ENCODE results near the gene STARD9. TPM values are rescaled to one million over a fixed set of nuclear protein-coding genes. Genes with fewer than 3 reads are reported as not detected.

Gene STARD9
- total RNA-seq, 1 donor from 2014 or later: 1.2 TPM

GRCh38 chr15:42696626-42697025, 121.2 kb downstream of the STARD9 start:
- ATAC-seq: no peak

DNA sequence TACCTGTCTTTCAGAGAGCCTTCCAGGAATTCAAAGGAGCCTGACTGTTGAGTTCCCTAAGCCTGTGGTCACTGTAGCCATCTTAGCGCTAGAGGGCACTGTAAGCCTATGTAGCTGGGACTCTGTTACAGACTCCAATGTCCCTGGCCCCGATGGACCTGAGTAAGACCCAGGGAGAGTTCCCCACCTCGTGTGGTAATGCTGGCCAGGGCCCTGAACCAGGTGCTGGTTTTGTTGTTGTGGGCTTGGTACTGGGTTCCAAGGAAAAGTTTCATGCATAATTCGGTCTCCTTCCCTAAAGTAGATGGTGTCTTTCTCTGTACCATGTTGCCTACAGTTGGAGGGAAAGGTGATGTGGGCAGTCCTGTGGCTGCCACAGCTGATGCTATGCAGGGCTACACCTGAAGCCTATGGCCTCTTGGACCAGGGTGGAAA, 129.1 kb downstream of the STARD9 start:
- ATAC-seq: peak; percentile 92

DNA sequence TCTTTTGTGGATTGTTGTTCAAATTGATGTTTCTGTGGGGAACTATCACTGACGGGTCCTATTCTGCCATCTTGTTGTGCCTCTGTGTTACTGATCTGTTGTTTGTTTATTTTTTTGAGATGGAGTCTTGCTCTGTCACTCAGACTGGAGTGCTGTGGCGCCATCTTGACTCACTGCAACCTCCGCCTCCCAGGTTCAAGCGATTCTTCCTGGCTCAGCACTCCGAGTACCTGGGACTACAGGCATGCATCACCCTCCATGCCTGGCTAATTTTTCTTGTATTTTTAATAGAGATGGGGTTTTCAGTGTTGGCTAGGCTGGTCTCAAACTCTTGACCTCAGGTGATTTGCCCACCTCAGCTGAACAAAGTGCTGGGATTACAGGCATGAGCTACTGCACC, 129.9 kb downstream of the STARD9 start:
- ATAC-seq: no peak

DNA sequence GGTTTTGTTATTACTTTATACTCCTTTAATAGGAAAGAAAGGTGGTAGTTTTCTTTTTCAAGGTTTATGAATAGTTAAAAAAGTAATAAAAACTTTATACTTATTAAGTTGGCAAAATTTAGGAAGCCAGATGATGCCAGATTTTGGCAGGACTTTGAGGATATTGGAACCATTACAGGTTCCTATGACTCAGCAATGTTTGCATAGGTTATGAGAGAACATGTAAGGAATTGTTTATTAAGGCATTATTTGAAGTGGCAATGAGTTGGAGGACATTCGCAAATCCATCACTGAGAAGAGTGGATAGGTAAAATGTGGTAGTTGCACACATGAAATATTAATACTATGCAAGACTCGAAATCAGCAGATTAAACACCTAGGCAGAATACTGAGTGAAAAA, 131.7 kb downstream of the STARD9 start:
- peak; percentile 77 for ATAC-seq

GRCh38 chr15:42707873-42708544, 132.6 kb downstream of the STARD9 start:
- no peak for ATAC-seq

- no peak for ATAC-seq
These were observed 135.3 kb downstream of the STARD9 start for GRCh38 chr15:42710662-42711061.

DNA sequence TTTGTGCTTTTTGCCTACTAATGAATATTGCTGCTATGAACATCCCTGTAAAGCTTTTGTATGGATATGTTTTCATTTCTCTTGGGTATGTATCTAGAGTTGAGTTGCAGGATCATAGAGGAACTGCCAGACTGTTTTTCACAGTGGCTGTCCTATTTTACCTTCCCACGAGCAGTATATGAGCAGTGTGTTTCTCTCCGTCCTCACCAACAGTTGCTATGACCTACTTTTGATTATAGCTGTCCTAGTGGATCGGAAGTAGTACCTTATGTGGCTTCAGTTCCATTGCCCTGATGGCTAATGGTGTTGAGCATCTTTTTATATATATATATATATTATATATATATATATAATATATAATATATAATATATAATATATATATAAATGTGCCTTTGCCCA, 136.3 kb downstream of the STARD9 start:
- no peak for ATAC-seq

DNA sequence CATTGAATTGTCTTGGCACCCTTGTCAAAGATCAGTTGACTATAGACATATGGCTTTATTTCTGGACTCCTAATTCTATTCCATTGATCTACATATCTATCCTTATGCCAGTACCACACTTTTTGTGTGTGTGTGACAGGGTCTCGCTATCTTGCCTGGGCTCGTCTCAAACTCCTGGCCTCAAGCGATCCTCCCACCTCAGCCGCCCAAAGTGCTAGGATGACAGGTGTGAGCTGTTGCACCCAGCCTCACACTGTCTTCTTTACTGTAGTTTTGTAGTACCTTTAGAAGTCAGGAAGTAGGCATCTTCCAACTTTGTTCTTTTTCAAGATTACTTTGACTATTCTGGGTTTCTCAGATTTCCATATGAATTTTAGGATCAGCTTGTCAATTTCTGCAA, 137.2 kb downstream of the STARD9 start:
- no peak for ATAC-seq

DNA sequence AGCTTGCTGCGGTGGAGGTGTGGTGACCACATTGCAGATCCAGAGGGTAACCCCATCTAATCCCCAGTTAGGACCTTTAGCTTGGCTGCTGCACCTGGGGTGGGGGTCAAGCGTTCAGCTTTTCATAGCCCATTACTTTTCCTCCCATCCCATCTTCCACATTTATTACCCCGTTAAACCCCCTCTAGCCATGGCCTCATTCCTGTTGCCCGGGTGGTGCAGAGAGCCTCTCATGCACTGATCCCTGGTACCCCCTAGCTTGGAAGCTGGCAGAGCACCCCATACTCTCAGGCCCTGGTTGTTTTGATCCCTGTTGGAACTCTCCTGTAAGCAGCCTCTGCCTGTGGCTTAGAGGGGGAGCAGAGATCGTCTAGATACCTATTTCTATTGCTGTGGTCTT, 140.7 kb downstream of the STARD9 start:
- ATAC-seq: no peak

DNA sequence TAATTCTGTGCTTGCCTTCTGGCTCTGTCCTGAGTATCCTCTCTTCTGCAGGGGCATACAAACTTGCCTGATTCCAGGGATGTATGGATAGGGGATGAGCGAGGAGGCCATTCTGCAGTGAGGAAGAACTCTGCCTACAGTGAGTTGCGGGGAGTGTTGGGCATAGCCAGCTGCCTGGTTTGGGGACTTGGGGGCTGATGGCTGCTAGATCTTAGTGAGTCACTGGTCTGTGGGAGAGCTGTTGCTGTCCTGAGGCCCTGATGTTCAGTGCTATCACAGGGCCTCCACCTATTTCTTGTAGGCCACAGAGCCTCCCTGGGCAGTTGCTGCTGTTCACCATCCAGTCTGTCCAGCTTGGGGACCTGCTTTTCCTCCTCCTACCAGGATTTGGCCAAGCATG, 141.2 kb downstream of the STARD9 start:
- peak; percentile 7 for ATAC-seq

DNA sequence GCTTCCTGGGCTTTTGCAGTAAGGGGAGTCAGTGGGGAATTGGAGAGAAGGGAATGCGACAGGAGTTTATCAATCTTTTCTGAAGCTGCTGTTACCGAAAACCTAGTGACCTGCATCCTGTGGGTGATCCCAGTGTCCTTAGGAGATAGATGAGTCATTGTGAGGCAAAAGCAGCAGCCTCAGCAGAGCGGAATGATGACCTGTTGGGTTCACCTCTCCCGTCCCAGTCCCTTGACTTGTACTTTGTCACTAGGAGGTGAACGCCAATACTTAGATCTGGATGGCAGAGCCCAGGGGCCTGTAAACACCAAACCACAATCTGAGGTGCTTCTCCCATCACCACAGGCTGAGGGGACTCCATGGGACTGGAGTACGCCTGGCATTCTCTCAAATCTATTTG, 143.6 kb downstream of the STARD9 start:
- no peak for ATAC-seq

DNA sequence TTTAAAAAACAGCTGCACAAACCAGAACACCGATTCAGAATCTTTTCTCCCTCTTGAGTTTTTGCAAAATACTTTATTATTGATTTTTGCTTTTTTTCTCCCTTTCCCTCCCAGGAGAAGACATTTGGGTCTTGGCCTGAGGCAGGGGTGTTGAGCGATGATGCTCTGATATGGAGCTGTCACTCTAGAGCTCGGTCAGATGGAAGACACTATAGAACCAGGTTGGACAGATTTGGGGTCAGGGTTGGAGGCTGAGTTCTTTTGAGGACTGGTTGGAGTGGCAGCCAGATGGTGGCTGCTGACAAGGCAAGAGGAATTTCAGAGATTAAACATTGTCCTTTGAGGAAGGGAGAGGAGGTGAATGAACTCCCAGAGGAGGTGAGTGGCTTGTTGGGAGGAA, 144.7 kb downstream of the STARD9 start:
- ATAC-seq: no peak

DNA sequence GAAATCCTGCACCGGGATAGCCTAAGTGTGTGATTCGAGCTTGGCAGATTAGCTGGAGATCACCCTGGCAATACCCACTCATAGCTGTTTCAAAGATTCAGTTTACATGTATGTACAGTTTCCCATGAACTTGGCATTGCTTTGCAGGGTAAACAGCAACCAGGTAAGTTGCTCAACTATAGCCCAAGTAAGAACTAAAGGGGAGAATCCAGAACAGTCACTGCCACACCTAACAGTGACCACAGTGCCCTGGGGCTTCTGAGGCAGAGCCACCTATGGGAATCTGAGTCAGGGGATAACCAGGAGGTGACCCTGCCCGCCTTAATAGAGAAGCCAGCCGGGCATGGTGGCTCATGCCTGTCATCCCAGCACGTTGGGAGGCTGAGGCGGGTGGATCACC, 145.6 kb downstream of the STARD9 start:
- peak; percentile 96 for ATAC-seq

DNA sequence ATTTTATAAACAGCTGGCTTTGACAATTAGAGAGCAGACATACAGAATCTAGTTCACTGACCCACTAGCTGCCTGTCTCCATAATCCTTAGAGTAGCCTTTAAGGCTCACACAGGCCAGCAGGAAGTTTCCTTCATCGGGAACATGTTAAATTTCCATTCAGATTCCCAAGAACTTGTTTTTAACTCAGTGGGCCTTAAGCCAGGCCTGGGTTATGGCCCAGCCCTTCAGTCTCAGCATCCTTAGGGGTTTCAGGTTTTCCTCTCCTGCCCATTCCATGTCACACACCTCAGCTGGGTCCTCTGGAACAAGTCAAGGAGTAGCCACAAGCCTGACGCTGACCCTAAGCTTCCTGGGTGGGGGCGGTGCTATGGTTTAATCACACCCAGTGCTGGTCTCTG, 146.5 kb downstream of the STARD9 start:
- ATAC-seq: no peak

- no peak for ATAC-seq
These were observed 147.7 kb downstream of the STARD9 start for GRCh38 chr15:42723068-42723467.

- ATAC-seq: no peak
These were observed 148.9 kb downstream of the STARD9 start for GRCh38 chr15:42724276-42724675.

DNA sequence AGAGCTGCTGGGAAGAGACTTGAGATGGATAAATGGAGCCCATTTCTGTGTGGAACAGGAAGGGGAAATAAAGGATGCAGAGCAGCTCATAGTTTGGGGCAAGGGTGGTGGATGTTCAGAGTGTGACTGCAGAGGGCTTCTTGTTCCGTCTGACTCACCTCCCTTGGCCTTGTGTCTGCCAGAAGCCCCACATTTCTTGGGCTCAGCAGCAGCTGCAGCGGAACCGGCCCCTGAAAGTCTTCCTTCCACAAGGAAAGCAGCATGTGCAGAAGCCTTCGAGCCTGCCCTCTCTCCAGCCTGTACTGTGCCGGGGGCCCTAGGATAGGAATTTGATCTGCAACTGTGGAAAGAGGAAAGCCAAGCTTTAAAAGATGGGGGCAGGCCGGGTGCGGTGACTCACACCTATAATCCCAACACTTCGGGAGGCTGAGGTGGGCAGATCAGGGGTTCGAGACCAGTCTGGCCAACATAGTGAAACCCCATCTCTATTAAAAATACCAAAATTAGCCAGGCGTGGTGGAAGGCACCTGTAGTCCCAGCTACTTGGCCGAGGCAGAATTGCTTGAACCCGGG, 150.0 kb downstream of the STARD9 start:
- no peak for ATAC-seq

DNA sequence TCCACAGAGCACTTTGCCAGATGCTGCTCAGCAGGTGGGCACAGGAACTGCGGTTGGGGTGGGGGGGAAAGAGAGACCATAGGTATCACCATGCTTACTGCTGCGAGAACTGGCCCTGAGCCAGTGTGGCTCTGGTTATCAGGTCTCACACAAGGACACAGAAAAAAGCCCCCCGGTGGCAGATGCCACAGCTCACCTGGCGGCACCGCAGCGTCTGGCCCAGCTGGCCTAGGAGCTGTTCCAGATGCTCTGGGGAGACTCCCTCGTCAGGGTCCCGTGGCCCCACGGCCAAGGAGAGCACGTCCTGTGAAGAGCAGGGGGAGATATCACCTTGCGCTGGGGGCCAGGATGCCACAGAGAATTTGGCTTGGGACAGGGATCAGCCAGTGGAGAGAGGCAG, 150.7 kb downstream of the STARD9 start:
- no peak for ATAC-seq

DNA sequence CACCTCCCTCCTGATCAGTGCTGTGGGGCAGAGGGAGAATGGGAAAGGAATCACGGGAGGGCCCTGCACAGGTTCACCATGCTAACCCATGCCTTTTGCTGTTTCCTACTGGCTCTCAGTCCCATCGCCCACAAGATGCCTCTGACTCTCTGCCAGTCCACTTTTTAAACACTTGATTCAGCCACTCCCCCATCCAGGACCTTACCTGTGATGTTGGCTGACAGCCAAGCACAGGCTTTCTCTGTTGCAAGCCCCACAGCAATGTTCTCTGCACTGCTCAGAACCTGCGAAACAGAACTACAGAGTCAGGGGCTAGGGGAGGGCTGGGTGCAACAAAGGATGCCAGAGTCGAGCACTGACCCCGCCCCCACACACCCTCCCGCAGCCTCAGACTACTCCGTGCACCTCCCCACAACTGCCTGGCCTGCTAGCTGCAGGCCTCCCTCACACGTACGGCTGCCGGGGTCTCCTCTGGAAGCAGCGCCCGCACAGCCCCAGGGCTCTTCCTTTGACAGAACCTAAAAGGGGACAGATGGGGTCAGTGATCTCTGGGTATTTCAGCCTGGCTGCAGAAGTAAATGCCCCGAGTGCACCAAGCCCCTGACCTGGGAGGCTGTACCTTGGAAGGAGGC, 152.5 kb downstream of the STARD9 start:
- no peak for ATAC-seq

- ATAC-seq: no peak
These were observed 153.2 kb downstream of the STARD9 start for GRCh38 chr15:42728560-42728959.

- no peak for ATAC-seq
These were observed 153.6 kb downstream of the STARD9 start for GRCh38 chr15:42728972-42729371.

DNA sequence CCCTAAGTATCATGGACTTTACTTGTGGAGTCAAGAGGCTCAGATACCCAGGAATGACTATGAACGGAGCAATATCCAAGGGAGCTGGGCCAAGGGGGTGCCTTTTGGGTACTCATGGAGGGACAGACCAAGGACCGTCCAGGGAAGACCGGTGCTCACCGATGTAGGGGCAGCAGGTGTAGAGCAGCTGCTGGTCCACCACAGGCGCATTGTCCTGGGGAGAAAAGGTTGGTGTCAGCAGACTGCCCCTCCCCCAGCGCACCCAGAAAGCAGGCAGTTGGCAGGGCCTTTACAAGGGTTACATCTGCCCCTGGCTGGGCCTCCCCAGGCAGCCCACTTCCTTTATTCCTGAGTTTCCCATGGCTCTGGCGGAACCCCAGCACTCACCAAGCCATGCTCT, 154.0 kb downstream of the STARD9 start:
- no peak for ATAC-seq

GRCh38 chr15:42730135-42730534, 154.7 kb downstream of the STARD9 start:
- no peak for ATAC-seq

GRCh38 chr15:42730536-42730935, 155.1 kb downstream of the STARD9 start:
- no peak for ATAC-seq
